ENCODE data around the gene MUCL3.
"Not testable (repeated sequence)": the region's sequence is repeated elsewhere in the genome, so short reads cannot be mapped to it uniquely, and the experiment has no call there.

The MUCL3 gene

DNA sequence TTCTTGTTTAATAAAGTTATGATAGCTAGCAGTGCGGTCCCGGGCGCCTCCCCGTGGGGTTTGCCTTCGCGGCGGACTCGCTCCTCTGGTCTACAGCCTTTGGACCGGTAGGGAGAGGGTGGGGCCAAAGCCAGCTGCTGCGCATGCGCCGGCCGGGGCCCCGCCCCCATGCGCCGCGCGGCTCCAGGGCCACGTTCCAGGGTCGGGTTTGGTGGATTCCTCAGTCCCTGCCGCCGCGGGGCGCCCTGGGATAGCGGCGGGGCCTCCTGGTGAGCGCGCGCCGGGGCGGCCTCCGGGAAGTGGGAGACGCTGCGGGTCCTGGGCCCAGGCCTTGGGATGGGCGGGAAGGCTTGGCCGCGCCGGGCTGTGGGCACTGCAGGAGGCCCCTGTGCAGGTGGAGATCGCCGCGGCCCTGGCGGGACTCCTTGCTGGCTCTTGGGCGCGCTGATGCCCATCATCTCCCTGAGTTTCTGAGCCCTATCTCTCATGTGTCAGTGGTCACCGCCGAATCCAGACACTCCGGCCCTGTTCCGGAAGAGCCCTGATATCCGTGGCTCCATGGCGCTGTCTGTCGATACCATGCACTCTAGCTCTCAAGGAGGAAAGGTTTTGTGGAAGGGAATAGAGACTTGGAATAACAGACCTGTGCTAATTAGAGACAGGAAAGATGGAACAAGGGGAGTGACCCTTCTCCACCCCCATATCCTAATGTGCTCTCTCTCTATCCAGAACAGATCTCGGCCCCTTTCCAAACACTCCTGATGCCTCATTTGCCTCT, 26.5 kb upstream of the MUCL3 start, which contains the start of gene VARS2:
Gene VARS2 (plus strand): TSS at position 163 of the 778 bp plus-strand sequence. CDS start 599 bp downstream, at position 762.
- peak; percentile 92 for DNase-seq

DNA sequence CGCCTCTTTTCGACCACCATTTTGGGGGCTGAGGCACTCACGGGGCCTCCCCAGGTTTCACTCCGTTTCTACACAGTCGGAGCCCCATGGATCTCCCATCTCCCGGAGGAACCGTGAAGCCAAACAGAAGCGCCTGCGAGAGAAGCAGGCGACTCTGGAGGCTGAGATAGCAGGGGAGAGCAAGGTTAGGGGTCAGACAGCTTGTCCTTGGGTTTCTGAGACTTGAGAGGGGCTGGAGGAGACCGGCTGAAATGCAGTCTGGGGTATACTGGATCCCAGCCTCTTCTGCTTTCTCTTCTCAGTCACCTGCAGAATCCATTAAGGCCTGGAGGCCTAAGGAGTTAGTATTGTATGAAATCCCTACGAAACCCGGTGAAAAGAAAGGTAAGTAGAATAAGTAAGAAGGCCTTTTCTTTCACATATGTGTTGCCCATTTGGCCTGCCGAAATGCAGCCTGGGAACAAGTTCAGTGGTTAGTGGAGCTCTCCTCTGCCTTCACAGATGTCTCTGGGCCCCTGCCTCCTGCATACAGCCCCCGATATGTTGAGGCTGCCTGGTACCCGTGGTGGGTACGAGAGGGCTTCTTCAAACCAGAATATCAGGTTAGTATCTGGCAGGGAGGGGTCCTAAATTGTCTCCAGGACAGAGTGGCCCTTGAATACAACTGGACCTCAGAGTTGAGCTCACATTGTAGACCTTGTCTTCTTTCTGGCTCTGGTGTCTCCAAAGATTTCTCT, 25.8 kb upstream of the MUCL3 start:
- DNase-seq = no peak

DNA sequence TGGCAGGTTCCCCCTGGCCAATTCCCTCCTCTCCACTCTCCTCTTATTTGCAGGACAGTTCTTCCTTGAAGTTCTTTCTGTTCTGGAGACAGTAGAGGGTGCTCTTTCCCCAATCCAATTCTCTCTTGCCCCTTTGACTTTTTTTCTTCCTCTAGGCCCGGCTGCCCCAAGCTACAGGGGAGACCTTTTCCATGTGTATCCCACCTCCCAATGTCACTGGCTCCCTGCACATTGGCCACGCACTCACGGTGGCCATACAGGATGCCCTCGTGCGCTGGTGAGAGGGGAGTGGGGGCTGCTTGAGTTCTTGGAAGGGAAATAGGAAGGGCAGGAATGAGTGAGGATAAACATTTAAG, 25.2 kb upstream of the MUCL3 start:
- peak; percentile 43 for DNase-seq

DNA sequence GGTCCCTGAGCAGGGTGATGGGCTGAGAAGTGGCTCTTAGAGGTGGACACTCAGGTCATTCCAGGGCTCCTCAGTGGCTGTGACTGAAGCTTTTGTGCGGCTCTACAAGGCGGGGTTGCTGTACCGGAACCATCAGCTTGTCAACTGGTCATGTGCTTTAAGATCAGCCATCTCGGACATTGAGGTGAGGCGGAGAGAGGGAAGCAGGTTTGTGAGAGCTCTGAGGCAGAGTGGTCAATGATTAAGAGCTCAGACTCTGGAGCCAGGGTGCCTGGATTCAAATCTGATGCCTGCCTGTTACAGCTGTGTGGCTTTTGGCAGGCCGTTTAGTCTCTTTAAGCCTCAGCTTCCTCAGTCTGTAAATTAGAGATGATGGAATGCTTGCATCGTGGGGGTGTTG, 23.7 kb upstream of the MUCL3 start:
- no peak for DNase-seq

DNA sequence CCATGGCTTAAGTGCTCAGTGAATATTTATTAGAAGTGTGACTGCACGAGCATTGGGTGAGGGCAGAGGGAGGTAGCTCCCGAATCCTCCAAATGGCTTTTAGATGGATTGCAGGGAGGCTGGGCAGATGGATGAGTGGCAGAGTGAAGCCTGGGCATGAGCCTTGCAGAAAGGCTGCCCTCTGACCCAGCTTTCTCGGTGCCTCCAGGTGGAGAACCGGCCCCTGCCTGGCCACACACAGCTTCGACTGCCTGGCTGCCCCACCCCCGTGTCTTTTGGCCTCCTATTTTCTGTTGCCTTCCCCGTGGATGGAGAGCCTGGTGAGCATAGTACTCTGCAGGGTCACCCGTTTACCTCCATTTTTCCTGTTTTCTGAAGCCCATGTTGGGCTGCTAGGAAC, 23.3 kb upstream of the MUCL3 start:
- no peak for DNase-seq

DNA sequence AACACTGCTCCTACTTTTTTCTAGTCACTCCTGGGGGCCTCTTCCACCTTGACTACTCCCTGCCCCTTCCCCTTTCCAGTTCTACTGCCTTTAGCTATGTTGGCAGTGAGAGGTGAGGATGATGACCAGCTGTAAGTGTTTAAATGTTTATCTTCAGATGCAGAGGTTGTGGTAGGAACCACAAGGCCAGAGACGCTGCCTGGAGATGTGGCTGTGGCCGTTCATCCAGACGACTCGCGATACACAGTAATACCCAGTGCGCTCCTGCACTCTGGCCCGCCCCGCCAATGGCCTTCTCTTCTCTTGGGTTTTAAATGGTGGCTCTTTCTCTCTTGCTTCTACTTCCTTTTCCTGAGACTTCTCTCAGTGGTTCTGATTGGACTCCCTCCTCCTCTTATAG, 22.1 kb upstream of the MUCL3 start:
- DNase-seq = no peak

DNA sequence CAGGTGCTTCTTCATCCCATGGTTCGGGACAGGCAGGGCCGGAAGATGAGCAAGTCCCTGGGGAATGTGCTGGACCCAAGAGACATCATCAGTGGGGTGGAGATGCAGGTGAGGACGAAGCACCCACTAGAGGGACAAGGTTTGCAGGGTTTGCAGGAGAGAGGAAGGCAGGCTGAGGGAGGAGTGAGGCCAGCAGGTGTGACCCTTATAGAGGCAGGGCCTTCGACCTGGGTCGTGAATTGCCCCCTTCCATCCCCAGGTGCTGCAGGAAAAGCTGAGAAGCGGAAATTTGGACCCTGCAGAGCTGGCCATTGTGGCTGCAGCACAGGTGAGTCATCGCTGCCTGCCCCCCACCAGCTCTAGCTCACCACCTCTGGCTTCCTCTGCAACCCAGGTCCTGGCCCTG, 18.3 kb upstream of the MUCL3 start:
- no peak for DNase-seq

DNA sequence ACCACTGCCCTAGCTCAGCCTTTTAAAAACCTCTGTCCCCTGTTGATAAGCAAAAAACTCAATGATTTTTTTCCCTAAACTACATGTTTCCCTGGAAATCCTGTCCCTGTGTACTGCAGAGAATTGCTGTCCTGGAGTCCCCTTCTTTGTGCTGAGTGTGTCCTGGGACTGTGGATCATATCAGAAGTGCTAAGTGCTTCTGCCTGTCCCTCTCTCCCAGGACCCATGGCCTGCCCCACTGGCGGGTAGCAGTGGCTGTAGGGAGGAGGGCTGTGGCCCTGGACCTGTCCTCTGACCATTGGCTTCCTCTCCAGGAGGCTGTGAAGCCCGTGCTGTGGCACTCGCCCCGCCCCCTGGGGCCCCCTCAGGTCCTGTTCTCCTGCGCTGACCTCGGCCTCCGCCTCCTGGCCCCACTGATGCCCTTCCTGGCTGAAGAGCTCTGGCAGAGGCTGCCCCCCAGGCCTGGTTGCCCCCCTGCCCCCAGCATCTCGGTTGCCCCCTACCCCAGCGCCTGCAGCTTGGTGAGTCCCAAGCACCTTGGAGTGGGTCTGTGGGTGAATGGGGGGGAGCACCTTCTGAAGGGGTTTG, 16.6 kb upstream of the MUCL3 start:
- DNase-seq = not testable (repeated sequence)

DNA sequence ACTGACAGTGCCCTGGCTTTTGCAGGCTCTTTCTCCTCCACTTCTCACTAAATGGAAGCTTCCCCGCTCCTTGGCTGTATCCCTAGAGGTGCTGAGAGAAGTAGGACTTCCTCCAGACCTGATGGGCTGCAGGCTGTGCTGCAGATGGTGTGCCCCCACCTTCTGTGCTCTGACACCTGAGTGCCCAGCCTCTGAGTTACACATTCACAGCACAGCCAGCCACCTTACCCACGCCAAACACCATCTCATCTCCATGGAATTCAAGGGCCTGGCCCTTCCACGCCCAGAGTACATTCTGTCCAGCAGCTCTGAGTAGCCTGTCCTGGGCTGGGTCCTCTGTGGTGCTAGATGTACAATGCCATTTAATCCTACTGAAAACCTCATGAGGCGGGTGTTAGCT, 14.1 kb upstream of the MUCL3 start:
- no peak for DNase-seq

DNA sequence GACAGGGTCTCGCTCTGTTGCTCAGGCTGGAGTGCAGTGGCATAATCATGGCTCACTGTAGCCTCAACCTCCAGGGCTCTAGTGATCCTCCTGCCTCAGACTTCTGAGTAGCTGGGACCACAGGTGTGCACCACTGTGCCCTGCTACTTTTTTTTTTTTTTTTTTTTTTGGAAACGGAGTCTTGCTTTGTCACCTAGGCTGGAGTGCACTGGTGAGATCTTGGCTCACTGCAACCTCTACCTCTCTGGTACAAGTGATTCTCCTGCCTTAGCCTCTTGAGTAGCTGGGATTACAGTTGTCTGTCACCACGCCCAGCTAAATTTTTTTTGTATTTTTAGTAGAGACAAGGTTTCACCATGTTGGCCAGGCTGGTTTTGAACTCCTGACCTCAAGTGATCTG, 13.7 kb upstream of the MUCL3 start:
- DNase-seq = not testable (repeated sequence)

DNA sequence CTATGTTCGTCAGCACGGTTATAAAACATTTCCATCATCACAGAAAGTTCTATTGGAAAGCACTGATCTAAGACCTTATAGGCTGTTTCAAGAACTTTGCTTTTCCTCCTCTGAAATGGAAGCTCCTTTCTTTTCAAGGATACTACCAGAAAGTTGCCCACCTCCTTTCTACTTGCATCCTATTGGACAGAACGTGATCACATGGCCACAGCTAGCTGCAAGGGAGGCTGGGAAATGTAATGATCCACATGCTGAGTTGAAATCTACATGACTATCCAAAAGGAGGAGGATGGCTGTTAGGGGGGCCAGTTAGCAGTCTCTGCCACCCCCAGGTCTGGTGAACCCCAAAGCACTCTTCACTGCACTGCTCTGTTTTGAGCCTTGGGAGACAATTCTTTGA, 12.1 kb upstream of the MUCL3 start:
- DNase-seq = no peak

DNA sequence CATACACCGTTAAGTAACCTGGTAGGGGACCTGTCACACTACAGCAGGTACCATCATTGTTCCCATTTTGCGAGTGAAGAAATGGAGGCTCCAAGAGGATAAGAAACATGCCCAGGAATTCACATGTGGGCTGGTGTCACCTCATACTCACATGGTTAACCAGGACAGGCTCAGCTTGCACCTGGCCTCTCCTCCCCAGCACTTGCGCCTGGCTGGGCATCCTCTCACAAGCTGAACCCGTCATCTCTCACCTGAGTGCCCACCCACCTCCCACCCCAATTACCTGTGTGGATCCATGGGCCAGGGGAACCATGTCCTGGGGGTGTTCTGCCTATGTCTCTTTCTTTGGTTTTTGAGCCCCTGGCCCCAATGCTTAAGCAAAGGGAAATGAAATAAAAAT, 10.3 kb upstream of the MUCL3 start:
- DNase-seq = no peak

DNA sequence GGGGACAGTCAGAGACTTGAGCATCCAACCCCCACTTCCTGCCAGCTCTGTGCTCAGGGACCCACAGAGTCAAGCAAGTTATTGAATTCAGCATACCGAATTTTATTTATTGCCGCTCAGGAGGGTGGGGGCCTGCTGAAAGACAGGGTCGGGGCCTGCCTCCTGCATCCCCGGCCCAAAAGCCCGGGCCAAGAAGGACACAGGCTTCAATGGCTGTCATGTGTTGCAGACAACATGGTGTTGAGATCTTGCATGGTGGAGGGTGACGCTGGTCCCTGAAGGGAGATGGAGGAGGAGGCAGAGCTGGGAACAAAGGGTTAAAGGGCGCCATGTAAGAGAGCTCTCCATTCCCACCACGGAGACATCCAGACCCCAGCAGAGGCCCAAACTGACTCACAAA, 9.5 kb upstream of the MUCL3 start:
- DNase-seq = no peak

DNA sequence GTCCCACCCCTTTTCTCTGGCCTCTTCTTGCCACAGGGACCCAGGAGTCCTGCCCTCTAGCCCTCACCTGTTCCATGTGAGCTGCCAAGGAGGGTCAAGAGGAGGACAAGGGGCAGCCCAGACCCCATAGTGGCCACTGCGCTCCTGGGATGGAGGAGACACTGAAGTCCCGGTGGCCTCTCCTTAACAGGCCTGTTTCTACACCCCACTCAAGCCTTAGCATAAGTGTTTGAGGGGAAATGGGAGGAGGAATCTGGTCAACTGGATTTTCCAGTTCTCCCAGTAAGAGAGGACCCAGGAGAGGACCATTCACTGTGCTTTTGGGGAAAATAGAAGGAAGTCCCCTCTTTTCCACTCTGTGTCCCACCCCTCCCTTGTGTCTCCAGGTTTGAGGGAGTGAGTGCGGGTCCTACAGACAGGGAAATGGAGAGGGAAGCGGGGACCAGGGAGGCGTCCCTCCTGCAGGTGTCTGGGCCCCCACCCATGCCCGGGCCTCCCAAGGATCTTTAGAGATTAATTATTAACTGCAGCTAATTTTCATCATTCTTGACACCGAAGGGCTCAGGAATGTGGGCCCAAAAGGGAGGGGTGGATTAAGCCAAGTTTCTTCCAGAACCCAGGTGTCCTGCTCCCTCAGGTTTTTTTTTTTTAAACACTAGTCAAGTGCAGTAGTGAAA, 8.7 kb upstream of the MUCL3 start, which contains the start of gene SFTA2:
Gene SFTA2 (minus strand): TSS at position 202 of the 677 bp plus-strand sequence. CDS start 74 bp downstream, at position 128.
- DNase-seq = no peak

DNA sequence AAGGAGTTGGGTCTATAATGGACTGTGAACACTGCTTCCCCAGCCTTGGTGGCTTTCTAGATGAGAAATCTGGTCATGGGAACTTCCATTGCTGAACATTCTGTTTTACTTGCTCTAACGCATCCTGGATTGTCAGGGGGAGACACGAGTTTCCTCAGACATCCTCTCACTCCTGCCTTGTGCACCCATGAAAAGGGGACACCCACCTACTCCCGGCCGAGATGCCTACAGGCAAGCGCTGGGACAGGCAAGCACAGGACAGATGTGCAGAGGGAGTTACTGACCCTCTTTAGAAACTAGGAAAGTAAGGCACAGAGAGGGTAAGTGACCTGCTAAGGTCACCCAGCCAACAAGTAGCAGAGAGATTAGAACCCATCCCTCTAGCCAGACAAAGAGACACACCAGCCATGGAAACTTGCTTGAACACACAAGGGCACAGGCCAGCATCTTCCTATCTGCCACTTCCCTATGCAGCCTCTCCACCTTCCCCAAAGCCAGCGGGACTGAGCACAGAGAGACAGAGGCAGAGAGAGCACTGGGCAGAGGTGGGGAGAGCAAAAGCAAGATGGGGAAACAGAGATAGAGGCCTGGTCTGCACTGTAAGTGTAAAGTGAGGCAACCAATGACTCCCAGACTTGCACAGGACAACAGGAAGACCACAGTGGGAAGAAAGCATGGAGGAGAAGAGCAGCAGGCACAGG, 8.0 kb upstream of the MUCL3 start:
- no peak for DNase-seq

DNA sequence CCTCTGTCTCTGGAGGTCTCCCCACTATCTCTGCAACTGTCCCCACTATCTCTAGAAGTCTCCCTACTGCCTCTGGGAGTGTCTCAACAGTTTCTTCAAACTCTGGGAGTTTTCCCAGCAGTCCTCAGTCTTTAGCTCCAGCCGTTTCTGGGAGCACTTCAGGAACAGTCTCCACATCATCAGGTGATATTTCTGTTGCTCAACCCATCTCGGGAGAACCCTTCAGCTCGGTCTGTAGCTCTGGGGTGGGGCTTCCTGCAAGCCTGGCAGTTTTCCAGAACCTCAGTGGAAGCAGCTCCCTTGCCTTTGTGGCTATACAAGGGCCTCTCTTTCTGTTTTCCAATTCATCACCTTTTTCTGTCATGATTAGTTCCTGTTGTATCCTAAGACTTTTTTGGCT, 5.8 kb upstream of the MUCL3 start:
- DNase-seq = no peak

DNA sequence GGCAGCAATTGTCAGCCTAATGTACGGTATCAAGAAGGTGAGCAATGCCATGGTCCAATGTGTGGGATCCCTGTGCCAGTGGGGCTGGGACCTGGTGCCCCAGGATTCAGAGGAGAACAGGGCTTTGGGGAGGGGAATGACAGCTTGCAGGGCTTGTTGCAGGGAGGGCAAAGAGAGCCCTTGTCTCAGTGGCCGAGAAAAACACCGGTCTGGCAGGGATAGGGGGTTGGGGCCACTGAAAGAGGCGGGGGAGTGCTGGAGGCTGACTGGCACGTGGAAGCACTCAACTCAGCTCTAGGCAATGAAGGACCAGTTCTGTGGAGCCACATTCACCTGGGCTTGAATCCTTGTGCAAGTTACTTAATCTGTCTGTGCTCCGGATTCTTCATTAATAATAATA, 3.5 kb upstream of the MUCL3 start:
- DNase-seq = no peak

DNA sequence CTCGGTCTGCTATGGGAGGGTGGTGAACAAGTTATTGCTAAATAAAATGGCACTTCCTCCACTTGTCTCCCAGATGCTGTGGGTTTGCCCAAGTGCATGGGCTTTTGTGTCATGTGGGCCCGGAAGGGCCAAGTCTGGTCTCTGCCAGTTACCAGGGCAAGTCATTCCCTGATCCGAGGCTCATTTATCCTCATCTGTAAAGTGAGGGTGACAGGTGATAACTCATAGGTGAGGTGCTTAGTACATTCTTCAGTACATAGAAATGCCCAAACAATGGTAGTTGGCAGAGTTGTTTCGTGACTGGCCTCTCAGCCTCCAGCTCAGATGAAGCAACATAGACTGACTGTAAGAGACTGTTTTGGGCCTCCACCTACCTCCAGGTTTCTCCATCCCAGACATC, 2.0 kb upstream of the MUCL3 start:
- DNase-seq = no peak

DNA sequence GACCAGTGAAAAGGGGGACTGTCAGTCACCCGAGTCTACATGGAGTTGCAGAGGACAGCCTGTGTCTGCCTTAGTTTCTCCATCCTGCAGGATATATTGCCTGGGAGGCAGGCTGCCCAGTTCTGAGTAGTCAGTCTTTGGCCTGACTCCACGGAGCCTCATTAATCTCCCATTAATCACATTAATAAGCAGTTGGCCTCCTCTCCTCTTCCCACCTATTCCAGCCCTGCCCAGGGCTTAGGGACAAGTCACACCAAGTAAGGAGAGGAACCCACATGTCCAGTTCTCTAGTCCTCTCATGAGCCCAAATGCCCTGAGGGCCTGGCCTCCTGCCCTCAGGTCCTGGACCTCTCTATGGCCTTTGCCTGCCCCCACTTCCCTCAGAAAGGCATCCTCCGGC, 1.3 kb upstream of the MUCL3 start:
- no peak for DNase-seq

DNA sequence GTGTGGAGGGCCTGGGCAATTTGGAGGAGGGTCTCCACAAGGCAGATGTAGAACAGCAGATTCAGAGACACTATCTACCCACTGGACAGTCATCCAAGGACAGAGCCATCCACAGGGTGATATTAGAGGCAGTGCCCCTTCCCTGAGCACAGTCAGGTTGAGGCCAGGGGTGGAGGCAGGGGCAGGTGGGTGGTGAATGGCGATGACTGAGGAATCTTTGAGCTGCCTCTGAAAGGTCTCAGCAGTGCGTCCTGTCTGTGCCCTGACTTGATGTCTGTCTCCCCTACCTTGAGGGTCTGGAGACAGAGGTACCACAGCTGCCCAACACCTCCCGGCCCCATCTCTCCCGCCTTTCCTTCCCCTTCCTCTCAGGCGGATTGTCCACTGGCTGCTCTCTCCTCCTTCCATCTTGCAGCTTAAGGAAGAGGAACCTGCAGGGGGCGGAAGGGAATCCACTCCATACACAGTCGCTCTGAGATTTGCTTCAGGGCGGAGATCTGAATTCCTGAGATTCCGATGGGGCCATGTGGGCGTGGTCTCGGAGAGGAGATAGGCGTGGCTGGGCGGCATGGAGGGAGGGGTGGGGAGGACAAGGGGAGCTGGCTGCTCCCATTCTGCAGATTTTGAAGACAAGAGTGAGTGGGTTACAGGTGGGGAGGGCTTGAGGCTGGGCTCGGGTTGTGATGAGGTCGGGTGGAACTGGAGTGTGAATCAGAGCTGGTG, 1.7 kb downstream of the MUCL3 start:
- no peak for DNase-seq

DNA sequence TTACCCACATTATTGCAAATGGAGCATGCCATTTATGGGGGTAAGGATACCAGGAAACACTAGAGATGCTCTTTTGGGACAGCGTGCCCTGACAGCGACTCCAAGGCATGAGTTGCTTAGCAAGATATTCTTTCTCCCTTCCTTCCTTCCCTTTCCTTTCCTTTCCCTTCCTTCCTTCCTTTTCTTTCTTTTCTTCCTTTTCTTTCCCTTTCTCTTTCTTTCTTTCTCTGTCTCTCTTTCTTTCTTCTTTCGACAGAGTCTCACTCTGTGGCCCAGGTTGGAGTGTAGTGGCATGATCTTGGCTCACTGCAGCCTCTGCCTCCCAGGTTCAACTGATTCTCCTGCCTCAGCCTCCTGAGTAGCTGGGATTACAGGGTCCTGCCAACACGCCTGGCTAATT, 3.3 kb downstream of the MUCL3 start:
- no peak for DNase-seq

DNA sequence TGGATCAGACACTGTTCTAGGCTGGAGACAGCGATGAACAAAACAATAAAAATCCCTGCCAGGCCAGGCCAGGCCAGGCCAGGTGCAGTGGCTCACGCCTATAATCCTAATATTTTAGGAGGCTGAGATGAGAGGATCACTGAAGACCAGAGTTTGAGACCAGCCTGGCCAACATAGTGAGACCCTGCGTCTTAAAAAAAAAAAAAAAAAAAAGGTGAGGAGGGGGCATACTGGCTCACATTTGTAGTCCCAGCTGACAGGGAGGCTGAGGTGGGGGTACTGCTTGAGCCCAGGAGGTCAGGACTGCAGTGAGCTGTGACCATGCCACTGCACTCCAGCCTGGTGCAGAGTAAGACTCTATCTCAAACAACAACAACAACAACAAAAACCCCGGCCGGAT, 4.5 kb downstream of the MUCL3 start:
- DNase-seq = no peak

Data from CD4-positive, alpha-beta T cell treated with Interleukin-10 for 1 hour (primary cell).